Uterus (tissue), 2 donors: ENCODE measurements around the gene OSBPL2.

ENCODE experiments used
- CTCF ChIP-seq, 4 experiments: fragments of 200-600 bp in 2 of 4; fragments of 450-650 bp in 2 of 4; sonication (generic) in 2 of 4; IDR thresholded peaks; one replicate each; pipeline ENCODE4 v1.5.1; 2016 to 2019; ENCODE audit warnings: antibody characterized with exemption in 4 of 4, mild to moderate bottlenecking in 2 of 4, moderate library complexity in 1 of 4
- POLR2A ChIP-seq, 2 donors: fragments of 450-650 bp; IDR thresholded peaks; one replicate each; pipeline ENCODE4 v1.6.1; 2016; ENCODE audit warnings: antibody characterized with exemption in 2 of 2, mild to moderate bottlenecking in 1 of 2, moderate library complexity in 1 of 2

GRCh38 chr20:62268228-62268900, 30.0 kb downstream of the OSBPL2 start:
- TF ChIP-seq CTCF (IDR thresholded peaks at IDR 0.05) (no peak), POLR2A (IDR thresholded peaks at IDR 0.05) (no peak)
